T-helper 2 cell (primary cell): Measurements from ENCODE around the gene FAM13C.

Experiments
- DNase-seq, 5 experiments: peaks; one replicate each; pipeline versions ENCODE4 v3.0.0 to v3.0.0-alpha.2; 2012 to 2022

The FAM13C gene

DNA sequence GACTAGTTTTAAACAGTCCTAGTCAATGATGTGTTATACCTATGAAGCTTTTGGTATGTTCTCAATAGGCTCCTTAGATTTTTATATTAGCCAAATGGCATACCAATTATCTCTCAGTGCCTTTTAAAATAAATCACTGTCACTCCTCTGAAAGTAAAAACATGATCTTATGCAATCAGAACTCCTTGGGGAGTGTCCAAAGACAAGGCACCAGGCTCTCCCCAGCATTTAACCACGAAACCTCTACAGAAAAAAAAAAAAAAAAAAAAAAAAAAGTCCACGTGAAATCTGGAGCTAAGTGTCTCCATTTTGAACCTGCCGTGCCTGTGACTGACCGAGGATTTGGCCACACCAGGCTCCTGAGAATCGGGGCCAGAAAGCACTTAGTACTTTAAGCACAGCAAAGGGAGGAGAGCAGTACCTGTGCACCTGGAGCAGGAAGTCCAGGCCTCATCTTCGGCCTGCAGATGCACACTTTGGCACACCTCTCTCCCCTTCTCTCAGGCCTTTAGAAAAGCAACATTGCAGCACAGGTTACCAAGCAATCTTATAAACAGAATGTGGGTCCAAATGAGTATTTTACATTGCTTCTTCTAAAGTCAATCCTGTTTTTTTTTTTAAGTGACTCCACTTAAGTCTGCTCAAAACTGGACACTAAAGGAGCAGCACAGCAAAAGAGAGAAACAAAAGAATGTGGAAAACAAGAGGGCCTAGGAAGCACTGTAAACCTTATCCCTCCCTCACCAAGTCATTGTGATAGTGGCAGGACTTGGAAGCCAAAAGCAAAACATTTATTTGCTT lies 1.5 kb downstream of the FAM13C start:
- DNase-seq: no peak

DNA sequence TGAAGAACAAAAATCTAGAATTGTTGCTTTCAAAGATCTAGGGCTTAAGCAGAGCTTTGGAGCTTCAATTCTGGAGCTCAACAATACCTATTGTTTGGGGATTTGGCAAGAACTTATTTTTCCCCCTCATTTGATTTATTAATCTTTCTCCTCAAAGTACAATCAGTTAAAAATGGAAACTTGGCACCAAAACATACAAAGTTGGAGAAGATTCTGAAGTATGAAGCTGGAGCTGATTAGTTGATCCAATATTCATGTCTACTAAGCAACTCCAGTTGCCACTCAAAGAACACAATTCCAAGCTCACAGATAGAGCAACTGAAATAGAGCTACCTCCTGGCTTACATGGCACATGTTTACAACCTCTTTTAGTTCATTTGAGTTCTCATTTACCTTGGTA lies 3.8 kb downstream of the FAM13C start:
- no peak for DNase-seq

DNA sequence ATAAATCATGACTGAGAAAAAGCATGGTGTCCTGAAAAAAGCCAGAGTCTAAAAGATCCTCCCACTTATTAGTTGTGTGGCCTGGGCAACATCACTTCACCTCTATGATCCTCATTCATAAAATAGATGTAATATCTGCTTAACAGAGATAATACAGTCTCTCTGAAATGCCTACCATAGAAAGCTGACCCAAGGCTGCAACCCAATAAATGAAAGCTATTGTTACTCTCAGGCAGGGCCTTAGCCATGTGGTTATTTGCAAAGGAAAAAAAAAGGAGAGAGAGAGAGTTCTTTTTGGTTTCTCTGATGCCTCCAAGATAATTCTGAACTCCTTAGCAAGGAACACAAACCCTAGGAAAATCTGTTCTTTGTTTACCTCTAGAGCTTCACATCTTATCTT lies 7.9 kb downstream of the FAM13C start:
- DNase-seq: no peak

DNA sequence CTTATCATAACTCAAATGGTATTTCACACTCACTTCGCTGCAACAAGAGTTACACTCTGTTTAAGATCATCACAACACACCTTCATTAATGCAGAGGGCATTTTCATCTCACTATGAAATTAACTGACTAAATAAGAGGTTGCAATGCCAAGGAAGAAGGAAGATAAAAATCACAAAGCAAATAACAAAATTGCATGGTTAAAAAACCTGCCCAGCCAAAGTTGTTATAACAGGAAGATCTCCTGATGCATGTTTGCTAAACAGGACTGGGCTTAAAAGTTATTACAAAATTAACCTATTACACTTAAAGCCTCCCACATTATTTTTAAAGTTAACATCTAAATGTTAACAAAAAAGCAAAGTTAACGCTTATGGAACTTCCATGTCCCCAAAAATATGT lies 11.8 kb downstream of the FAM13C start:
- DNase-seq: no peak

DNA sequence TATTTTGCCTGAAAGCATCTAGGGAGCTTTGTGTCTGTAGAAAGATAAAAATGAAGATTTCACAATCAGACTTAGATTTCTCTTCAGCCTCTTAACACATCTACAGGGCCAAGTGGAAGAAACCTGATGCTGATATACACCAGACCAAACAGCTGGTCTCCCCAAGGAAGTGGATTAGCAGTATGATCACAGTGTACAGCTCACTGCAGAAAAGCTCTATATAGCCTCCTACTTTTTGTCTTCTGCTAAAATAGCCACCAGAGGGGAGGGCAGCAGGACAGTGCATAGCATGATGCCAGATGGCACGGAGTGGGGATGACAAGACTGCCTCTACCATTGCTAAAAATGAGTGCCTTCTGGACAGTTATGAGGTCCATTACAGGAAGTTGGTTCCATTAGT lies 16.0 kb downstream of the FAM13C start:
- DNase-seq: no peak

DNA sequence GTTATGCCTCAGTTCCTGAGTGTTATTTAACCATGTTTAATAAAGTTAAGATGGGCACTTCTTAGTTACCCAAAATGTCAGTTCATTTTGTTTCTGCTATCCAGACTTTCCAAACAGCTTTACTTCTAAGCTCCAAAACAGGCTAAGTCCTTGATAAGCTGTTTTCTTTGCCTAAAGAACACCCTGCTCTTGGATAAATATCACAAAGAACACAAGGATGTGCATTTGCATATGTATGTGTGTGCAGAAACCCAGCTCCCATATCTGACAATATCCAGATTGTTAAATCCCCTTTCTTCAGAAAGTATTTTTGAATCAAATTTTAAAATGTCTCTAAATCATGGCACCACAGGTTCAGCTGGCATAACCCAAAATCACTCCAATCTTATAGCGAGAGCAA lies 19.6 kb downstream of the FAM13C start:
- DNase-seq: no peak

DNA sequence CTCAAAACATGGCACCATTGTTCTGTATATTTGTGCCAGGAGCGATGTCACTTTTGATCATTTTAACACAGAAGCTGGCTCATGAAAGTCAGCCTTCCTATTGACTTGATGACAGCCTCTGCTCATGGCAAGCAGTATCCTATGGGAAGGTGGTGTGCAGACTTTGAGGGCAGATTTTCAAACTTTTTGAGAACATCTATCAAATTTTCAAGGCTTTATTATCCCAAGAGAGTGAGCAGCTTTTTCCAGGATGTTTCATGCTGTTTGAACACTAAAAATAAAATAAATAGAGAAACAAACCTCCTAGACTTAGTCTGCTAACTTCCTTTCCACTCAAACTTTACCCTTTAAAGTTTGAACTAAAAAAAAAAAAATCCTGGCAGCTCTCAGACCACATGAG lies 20.3 kb downstream of the FAM13C start:
- DNase-seq: no peak

DNA sequence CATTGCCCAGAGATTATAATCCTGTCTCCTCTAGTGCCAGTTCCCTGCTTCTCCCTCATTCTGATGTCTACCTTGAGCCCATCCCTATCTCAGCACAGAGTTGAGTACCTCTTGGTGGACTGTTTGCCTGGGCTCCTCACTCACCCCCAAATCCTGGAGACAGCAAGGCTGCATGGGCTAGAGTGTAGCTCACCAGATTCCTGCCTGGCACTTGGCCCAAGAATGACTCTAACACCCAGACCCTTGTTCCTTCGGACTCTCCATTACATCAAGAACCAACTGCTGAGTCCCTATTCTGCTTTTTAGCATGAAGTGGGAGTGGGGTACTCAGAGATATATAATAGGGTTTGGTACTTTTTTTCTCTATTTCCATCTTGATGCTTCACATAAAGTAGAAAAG lies 22.1 kb downstream of the FAM13C start:
- DNase-seq: no peak

DNA sequence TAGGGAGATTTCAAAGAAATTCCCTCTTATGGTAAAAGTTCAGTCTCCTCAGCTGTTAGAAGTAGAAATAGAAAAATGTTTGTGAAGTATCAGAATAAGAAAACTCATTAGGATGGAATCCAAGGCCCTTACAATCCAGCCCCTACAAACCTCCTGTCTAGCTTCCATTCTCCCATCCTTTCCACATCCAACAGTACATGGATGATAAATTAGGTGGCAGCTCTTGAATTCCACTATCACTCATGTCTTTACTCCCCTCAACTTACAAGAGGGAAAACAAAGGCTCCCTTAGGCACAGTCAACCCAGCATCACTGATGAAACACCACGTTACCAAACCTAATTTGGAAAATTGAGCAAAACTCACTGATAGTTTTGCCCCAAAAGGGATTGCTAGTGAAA lies 23.0 kb downstream of the FAM13C start:
- DNase-seq: no peak

DNA sequence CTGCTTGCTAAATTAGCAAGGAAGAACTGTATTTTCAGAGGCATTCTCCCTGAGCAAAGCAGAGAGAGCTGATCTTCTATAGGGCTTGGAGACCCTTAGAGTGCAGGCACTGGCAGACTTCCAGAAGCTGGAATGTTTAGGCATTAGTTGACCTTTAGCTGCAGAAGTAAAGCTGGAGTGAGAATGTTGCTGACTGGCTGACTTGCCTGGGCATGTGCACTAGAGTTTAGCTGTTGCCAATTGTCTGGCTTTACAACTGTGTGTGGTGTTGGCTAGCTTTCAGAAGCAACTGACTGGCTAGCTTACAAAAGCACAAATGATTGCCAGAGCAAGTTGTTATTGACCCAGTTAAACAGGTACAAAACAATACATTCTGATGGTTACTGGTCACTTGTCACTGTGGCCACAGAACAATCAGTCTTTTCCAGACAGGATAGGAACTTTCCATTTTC lies 25.1 kb downstream of the FAM13C start:
- no peak for DNase-seq

DNA sequence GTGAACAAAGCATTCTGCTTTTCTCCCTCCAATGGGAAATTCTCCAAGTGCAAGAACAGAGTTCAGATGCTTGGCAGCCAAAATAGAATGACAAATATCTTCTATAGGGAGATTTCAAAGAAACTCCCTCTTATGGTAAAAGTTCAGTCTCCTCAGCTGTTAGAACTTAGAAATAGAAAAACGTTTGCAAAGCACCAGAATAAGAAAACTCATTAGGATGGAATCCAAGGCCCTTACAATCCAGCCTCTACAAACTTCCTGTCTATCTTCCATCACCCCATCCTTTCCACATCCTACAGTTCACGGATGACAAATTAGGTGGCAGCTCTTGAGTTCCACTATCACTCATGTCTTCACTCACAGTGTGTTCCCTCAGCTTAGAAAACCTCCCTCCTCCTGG lies 25.7 kb downstream of the FAM13C start:
- no peak for DNase-seq

DNA sequence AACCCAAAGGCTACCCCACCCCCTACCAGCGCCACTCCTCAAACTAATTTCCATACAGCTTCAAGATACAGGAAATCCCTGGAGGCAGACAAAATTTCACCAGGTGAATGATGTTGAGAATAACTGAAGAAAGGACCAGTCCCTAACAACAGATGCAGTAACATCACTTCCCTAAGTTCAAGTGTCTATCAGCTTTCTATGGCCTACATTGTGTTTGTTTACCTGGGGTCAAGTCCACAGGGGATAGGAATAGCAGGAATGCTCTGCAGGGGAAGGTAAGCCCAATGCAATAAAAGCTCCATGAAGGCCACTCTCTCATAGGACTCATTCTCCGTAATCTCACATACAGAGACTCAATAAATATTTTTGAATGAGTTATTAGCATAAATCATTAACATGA lies 26.9 kb downstream of the FAM13C start:
- no peak for DNase-seq

DNA sequence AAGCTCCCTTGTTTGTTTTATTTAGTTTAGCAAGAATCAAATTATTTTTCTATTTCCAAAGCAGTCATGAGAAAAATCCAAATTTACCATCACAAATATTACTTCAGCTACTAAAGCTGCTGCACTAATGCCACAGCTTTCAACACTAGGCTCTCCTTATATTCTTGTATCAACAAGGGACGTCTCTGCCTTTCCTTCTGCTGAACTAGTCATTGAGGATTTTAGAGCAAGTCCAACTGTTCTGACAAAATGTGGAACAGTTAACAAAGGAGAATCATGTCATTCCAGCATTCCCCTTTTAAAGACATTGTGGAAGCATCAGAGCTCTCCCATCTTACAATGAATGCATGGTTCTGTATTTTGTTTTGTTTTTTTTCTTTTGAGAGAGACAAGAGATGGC lies 28.6 kb downstream of the FAM13C start:
- DNase-seq: no peak

DNA sequence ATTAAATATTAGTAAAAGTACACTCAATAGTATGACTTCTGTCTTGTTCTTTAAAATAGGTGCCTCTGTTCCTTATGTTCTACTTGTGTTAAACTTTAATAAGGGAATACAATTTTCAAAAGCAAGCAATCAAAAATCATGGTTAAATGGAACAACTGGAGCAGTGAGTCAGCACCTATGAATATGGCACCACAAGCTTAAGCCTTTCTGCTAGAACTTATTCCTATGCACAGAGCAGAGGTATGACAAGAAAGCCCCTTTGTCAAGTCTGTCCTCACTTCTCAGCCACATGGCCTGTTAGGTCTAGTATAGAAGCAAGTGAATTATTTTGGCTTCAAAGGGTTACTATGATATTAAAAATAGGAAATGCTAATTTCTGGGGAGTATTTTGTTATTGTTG lies 29.8 kb downstream of the FAM13C start:
- DNase-seq: no peak

DNA sequence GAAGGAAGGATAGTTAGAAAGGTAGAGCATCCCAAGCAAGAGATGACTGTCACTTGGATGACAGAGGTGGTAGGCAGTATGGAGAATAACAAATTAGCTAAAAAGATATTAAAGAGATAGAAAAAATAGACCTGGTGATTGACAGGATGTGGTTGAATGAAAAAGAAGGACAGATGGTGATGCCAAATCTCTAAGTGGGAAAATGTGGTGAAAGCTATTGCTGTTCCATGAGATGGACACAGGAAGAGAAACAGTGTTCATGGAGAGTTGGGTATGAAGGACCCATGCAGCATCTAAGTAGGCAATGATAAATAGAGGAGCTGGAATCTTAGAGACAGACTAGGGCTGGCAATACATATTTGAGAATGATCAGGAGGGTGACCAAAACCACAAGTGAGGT lies 30.7 kb downstream of the FAM13C start:
- no peak for DNase-seq

DNA sequence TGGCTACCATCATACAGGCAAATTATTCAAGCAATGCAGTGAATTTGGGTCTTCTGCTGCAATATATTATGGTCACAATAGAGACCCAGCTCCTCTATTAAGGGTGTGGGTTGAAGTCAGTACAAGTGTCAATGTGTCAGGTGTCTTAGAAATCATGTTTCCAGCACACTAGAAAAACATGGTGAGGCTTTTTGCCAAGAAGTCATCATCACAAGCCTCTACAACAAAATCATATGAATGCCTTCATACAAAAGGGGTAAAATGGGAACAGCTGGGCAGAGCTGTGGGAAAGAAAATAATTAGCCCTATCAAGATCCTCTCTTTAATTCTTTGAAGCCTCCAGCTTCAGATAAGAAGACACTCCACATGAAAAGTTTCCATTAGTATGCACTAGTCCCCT lies 37.2 kb downstream of the FAM13C start:
- no peak for DNase-seq

DNA sequence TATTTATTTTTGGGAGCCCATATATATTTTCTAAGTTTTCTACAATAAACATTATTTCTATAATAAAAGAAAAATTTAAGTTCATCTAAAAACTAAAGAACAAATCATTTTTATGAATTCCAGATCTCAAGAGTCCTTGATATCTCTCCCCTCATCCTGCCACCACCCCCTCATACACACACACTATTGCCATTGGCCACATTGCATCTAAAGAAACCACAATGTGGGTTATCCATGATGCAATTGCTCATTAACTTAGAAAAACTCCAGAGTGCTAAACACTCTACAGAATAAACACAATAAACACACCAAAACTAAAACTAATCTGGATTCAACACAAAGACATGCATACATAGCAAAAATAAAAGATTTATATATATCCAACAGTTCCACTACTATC lies 37.8 kb downstream of the FAM13C start:
- DNase-seq: no peak

DNA sequence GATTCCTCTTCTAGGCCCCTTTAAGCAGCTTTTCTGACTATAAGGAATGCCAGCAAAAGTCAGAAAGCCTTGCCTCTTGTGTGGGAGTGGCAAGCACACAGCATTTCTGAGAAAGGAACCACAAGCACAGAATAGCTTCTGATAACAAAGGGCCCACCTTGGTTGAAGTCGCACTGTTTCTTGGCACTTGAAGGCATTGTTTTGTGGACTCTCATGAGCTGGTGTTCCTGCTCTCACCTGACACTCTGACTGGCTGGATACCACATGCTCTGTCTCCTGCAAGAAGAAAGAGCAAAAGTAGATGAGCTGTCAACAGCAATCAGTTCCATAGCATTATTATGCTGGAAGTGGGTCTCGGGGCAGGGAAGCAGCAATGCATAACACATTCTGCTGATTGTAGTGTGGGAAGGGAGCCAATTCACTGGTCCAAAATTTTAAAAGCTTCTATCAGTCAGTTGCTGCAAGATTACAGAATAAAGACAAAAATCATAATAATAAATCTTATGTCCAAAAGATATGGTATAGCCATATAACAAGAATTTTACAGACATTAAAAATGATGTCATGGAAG lies 38.4 kb downstream of the FAM13C start:
- DNase-seq: no peak

DNA sequence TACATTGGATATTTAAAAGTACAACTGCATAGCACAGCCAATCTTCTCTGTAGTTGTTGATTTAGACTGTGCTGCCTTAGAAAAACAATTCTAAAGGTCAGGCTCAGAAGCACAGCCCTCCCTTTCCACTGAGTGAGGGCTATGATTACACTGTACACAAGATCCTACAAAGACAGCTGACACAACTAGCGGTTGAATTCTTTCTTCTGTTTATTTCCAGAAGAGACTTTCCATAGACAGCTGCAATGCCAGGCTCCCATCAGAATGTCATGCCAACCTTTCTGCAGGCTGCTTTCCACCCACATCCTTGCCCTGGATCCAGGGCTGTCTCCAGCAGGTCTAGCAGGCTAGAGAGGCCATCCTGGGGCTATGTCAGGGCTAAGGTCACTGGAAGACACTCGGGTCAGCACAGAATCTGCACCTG lies 39.3 kb downstream of the FAM13C start:
- DNase-seq: no peak

DNA sequence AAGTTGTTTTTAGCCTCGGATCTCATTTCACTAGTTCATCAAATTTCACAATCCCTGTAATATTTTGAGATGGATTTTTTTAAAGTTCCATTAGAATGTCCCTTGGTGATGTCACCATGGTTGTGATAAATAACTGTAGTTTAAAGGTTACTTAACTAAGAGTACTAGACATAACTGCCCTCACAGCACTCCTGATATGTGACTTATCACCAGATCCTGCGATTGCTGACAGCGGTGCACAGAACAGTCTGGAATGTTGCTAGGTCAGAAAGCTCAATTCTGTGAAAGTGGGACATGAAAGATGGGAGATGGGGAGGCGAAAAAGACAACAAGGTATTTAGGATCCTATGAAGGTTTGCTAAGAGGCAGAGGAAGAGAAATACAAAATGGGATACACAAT lies 40.2 kb downstream of the FAM13C start:
- no peak for DNase-seq

DNA sequence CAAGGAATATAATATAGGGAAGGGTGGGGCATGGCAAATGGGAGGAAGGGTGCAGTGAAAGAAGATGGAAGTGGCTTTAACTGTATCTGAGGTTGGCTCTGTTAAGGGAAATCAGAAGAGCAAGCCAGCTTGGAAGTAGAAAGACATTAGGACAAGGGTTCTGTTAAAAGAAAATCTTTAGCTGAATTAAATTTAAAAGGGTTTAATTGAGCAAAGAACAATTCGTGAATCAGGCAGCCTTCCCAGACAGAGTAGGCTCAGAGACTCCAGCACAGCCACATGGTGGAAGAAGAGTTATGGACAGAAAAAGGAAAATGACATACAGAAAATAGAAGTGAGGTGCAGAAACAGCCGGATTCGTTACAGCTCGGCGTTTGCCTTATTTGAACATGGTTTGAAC lies 42.0 kb downstream of the FAM13C start:
- DNase-seq: no peak

DNA sequence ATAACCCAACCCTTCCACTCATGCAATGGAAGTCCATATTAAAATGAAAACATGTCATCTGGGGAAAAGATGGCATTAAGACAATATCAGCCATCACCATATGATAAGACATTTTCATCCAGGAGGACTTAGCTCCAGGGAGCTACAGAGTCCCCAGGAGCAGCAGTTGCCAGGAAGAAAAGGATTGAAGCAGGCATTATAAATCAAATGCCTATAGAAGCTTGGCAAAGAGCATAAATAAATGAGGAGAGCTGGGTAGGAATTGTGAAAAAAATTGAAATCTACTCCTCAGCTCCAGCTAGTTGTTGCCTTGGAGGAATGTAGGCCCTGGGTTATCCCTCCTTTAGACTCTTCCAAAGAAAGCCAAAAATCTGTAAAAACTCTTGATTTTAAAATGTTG lies 42.5 kb downstream of the FAM13C start:
- DNase-seq: no peak

DNA sequence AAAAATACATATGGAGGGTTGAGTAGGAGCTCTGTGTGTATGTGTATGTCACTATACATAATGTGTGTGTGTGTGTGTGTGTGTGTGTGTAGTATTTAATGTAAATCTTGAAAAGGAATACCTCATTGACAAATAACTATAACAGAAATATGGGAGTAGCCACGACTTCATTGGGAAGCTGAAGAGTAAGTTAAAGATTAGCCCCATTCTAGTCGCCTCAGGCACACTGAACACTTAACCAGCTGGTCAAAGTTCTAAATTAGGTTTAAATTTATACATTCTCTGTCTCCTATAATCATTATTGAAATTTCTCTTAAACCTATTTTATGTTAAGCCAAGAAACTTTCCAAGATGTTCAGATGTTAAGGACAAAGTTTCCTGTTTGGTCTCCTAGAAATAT lies 45.3 kb downstream of the FAM13C start:
- no peak for DNase-seq

DNA sequence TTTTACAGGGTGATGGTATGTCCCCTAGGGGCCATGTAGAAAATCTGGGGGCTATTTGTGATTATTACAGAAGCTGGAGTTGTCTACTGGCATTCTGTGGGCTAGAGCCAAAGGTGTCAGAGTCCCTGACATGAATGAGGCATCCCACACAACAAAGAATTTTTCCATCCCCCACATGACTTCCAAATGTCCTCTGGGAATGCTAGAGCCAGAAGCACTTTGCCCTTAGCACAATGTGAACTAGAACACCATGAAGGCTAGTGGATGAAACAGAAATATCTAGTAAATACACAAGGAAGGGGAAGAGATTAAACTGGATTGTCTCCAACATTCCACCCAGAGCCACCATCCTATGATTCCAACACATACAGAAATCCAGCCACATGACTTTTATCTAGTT lies 46.9 kb downstream of the FAM13C start:
- no peak for DNase-seq

DNA sequence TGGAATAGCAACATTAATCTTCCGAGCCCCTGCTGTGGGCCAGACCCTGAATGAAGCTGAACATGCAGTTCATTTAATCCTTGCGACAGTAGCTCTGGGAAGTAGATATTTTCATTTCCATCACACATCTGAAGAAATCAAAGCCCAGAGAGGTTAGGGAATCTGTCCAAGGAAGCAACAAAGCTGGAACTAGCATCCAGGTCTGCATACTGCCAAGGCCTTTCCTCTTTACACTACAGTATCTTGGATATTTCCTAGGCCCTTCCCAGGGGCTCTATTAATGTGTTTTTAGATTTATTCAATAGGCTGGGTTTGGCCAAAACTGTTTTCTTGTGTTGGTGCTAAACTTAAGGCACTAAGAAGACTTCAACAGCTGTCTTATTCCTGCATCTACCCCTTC lies 48.1 kb downstream of the FAM13C start:
- DNase-seq: no peak
